WTC11 (cell line): Measurements from ENCODE around the gene PUSL1.

ENCODE experiments used
- CTCF ChIP-seq: fragments of 200-600 bp; IDR thresholded peaks from 2 replicates; pipeline ENCODE4 v1.8.0; 2022; ENCODE audit warnings: antibody characterized with exemption
- GRHL2 ChIP-seq: fragments of 250-450 bp; sonication (Bioruptor Pico); IDR thresholded peaks from 2 replicates; pipeline ENCODE4 v1.8.0; 2022; ENCODE audit warnings: mild to moderate bottlenecking, moderate library complexity; ENCODE audit not compliant: insufficient replicate concordance, severe bottlenecking
- KAT7 ChIP-seq: sonication (generic); formaldehyde crosslinking; IDR thresholded peaks from 2 replicates; pipeline ENCODE4 v1.8.1; 2023; ENCODE audit warnings: missing genetic modification reagents, mild to moderate bottlenecking, borderline replicate concordance

- TF ChIP-seq CTCF = no peak
- TF ChIP-seq GRHL2 = no peak
- TF ChIP-seq KAT7 (CRISPR knock-in tag) = no peak
Measured at GRCh38 chr1:1292442-1292779, 16.0 kb upstream of the PUSL1 start.
